Mesodermal cell (in vitro differentiated cells): ENCODE results near the gene ZSWIM8.
"Not testable (repeated sequence)": the region's sequence is repeated elsewhere in the genome, so short reads cannot be mapped to it uniquely, and the experiment has no call there.

ENCODE experiments used
- H3K27ac ChIP-seq: 2 replicates; pipeline ENCODE4 v1.7.0; 2013; ENCODE audit warnings: mild to moderate bottlenecking, low read depth, low read length, moderate library complexity; ENCODE audit not compliant: severe bottlenecking
- H3K36me3 ChIP-seq: 2 replicates; pipeline ENCODE4 v1.7.1; 2013; ENCODE audit warnings: mild to moderate bottlenecking, low read length, moderate library complexity; ENCODE audit not compliant: control insufficient read depth, insufficient read depth
- H3K4me1 ChIP-seq: one replicate; pipeline ENCODE4 v1.7.1; 2013; ENCODE audit warnings: mild to moderate bottlenecking, low read length; ENCODE audit not compliant: insufficient read depth, control insufficient read depth, poor library complexity, severe bottlenecking
- H3K4me3 ChIP-seq: 2 replicates; pipeline ENCODE4 v1.7.0; 2013; ENCODE audit warnings: low read length, control low read depth, mild to moderate bottlenecking; ENCODE audit not compliant: insufficient read depth, poor library complexity, severe bottlenecking; ENCODE audit errors: extremely low read depth
- H3K9me3 ChIP-seq: 2 replicates; pipeline ENCODE4 v1.7.1; 2013; ENCODE audit warnings: mild to moderate bottlenecking, low read length, moderate library complexity; ENCODE audit not compliant: control insufficient read depth
- WGBS, 2 experiments: methylation state at CpG; one replicate each; pipeline ENCODE4 v1.1.5; 2013; ENCODE audit warnings: missing lambda C conversion rate in 2 of 2; ENCODE audit not compliant: insufficient coverage in 2 of 2; 5-methylcytosine and 5-hydroxymethylcytosine counted together

Gene ZSWIM8

DNA sequence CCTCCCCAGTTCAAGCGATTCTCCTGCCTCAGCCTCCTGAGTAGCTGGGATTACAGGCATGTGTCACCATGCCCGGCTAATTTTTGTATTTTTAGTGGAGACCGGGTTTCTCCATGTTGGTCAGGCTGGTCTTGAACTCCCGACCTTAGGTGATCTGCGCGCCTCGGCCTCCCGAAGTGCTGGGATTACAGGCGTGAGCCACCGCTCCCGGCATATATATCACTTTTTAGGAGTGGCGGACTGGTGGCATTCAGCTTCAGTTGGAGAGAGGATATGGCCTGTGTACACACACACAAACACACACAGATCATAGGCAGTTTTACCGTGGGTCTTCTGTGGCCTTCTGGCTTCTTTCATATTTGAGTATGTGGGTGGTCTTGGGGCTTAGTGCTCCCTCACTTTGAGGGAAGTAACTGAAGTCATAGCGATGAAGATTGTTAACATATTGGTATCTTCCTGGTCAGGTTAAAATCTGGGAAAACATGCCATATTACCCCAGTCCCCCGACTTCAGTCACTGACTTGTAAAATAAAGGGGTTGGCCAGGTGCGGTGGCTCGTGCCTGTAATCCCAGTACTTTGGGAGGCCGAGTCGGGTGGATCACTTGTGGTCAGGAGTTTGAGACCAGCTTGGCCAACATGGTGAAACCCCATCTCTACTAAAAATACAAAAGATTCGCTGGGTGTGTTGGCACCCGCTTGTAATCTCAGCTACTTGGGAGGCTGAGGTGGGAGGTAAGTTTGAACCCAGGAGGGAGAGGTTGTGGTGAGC is 1.8 kb downstream of the ZSWIM8 start:
- H3K27ac ChIP-seq, result not testable (repeated sequence)
- 94 to 96% methylated on average over 10 to 13 of the region's 21 CpGs for WGBS, 2 experiments

DNA sequence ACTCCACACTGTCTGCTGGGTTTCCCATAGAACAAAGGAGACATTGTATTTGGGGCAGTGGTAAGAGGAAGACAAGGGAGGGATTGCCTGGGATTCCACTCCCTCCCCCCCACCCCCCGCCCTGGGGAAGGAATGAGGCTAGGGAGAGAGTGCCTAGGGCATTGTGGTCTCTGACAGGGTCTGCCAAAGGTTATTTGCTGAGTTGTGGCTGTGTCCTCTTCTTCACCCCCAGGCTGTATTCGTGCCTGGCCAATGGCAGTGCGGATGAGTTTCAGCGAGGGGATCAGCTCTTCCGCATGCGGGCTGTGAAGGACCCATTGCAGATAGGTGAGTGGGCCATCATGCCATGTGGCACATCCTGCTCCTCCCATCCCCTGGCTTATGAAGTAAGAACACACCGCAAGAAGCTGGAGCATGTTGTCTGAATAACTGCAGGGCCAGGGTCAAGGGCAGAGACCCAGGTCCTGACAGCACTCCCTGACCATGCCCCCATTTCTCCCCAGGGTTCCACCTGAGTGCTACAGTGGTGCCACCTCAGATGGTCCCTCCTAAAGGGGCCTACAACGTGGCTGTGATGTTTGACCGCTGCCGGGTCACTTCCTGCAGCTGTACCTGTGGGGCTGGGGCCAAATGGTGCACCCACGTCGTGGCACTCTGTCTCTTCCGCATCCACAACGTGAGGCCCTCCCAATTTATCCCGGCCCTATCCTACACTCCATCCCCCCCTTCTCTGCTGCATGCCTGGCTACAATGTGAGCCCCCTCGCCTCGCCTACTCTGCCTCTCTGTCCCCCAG is 3.7 kb downstream of the ZSWIM8 start:
- Histone ChIP-seq H3K9me3 (no peaks in the 10 kb centered on the region), H3K36me3 (peaks cover 52% of the 10 kb centered on the region), H3K4me1 (no peaks in the 10 kb centered on the region), H3K27ac (no peak overlapping the region), H3K4me3 (no peak overlapping the region)
- WGBS, 2 experiments, result 93 to 95% methylated on average over 10 to 16 of the region's 17 CpGs

More for the DNA sequence above, 1.8 kb downstream of the ZSWIM8 start:
- H3K4me3 ChIP-seq, H3K9me3 ChIP-seq, H3K4me1 ChIP-seq: not testable (repeated sequence)
- H3K36me3 ChIP-seq, result peaks cover 45% of the 10 kb centered on the region

DNA sequence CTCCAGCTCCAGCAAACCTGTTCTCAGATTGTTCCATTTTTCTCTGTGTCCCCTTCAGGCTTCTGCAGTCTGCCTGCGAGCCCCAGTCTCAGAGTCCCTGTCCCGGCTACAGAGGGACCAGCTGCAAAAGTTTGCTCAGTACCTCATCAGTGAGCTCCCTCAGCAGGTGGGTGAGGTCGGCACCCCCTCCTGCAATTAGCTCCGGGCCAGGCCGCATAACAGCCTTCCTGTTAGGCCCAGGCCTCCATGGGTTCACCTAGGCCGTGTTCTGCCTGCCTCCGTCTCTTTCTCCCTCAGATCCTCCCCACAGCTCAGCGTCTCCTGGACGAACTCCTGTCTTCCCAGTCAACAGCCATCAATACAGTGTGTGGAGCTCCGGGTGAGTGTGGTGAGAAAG is 4.3 kb downstream of the ZSWIM8 start:
- 90 to 96% methylated on average over 7 of the region's 10 CpGs for WGBS, 2 experiments
- Histone ChIP-seq H3K4me3 (no peak overlapping the region), H3K4me1 (no peaks in the 10 kb centered on the region), H3K27ac (no peak overlapping the region), H3K9me3 (no peaks in the 10 kb centered on the region), H3K36me3 (peaks cover 58% of the 10 kb centered on the region)

DNA sequence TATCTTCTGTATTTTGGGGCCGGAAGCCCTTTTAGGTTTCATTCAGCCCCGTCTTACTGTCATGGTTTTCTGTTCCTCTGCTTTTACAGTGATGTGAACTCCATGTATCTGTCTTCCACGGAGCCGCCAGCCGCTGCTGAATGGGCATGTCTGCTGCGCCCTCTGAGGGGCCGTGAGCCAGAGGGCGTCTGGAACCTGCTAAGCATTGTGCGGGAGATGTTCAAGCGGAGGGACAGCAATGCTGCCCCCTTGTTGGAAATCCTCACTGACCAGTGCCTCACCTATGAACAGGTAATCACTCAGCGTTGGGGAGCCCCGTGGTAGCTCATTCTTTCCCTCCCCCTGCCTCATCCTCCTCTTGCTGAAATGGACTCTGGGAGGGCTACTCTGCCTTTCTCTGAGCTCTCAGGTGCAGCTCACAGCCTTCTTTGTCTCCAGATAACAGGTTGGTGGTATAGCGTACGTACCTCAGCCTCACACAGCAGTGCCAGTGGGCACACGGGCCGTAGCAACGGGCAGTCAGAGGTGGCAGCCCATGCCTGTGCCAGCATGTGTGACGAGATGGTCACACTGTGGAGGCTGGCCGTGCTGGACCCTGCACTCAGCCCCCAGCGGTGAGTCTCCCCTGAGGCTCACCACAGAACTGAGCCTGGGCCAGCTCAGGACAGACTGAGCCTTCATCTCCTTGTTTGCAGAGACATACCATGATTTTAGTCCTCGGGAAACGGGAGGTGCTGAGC is 5.7 kb downstream of the ZSWIM8 start:
- Histone ChIP-seq H3K4me3 (no peak overlapping the region), H3K27ac (no peak overlapping the region), H3K4me1 (no peaks in the 10 kb centered on the region), H3K9me3 (no peaks in the 10 kb centered on the region), H3K36me3 (peaks cover 72% of the 10 kb centered on the region)
- WGBS, 2 experiments, result 95 to 96% methylated on average over 21 to 22 of the region's 22 CpGs

DNA sequence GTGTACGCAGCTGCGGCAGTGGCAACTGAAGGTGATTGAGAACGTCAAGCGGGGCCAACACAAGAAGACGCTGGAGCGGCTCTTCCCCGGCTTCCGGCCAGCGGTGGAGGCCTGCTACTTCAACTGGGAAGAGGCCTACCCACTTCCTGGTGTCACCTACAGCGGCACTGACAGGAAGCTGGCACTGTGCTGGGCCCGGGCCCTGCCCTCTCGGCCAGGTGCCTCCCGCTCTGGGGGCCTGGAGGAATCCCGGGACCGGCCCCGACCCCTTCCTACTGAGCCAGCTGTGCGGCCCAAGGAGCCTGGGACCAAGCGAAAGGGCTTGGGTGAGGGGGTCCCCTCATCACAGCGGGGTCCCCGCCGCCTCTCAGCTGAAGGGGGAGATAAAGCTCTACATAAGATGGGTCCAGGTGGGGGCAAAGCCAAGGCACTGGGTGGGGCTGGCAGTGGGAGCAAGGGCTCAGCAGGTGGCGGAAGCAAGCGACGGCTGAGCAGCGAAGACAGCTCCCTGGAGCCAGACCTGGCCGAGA is 6.5 kb downstream of the ZSWIM8 start:
- no peak overlapping the region for H3K4me3 ChIP-seq
- peaks cover 80% of the 10 kb centered on the region for H3K36me3 ChIP-seq
- 93 to 95% methylated on average over 23 to 26 of the region's 26 CpGs for WGBS, 2 experiments
- no peaks in the 10 kb centered on the region for H3K4me1 ChIP-seq
- H3K9me3 ChIP-seq, result no peaks in the 10 kb centered on the region
- H3K27ac ChIP-seq, result no peak overlapping the region

DNA sequence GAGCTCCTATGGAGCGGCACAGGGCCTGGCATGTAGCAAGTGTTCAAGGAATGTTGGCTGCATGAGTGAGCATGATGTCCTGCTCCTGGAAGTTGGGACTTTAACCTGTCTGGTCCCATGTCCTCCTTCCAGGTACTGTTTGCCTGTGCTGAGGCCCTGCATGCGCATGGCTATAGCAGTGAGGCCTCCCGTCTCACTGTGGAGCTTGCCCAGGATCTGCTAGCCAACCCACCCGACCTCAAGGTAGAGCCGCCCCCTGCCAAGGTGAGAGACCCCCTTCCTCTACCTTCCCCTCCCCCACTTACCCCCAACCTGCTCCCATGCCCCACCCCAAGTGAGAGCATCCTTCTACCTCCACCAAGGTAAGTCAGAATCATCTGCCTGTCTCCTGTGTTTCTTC is 8.1 kb downstream of the ZSWIM8 start:
- 97 to 100% methylated on average over 3 to 4 of the region's 5 CpGs for WGBS, 2 experiments
- Histone ChIP-seq H3K27ac (no peak overlapping the region), H3K4me1 (no peaks in the 10 kb centered on the region), H3K4me3 (no peak overlapping the region), H3K36me3 (peaks cover 92% of the 10 kb centered on the region), H3K9me3 (no peaks in the 10 kb centered on the region)

DNA sequence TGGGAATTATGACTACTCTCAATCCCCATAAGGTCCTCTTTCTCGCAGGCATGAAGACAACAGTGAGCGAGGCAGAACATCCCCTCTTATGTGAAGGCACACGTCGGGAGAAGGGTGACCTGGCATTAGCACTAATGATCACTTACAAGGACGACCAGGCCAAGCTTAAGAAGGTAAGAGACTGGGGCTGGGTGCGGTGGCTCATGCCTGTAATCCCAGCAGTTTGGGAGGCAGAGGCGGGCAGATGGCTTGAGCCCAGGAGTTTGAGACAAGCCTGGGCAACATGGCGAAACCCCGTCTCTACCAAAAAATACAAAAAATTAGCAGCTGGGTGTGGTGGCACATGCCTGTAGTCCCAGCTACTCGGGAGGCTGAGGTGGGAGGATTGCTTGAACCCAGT is 10.1 kb downstream of the ZSWIM8 start:
- not testable (repeated sequence) for H3K27ac ChIP-seq, H3K9me3 ChIP-seq, H3K4me3 ChIP-seq, H3K4me1 ChIP-seq
- WGBS, 2 experiments, result 94% methylated on average over 6 to 8 of the region's 10 CpGs
- peaks cover 92% of the 10 kb centered on the region for H3K36me3 ChIP-seq

DNA sequence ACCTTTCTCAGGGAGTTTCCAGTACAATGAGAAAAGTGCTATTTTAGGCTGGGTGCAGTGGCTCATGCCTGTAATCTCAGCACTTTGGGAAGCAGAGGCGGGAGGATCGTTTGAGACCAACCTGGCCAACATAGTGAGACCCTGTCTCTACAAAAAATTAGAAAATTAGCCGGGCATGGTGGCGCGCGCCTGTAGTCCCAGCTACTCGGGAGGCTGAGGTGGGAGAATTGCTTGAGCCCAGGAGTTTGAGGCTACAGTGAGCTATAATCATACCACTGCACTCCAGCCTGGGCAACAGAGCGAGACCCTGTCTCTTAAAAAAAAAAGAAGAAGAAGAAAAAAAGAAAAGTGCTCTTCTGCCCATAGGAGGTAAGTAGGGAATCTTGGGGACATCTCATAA is 10.6 kb downstream of the ZSWIM8 start:
- WGBS, 2 experiments, result 80 to 90% methylated on average over 2 to 4 of the region's 8 CpGs
- H3K9me3 ChIP-seq, H3K4me3 ChIP-seq, H3K4me1 ChIP-seq, H3K27ac ChIP-seq: not testable (repeated sequence)
- H3K36me3 ChIP-seq, result peaks cover 92% of the 10 kb centered on the region

DNA sequence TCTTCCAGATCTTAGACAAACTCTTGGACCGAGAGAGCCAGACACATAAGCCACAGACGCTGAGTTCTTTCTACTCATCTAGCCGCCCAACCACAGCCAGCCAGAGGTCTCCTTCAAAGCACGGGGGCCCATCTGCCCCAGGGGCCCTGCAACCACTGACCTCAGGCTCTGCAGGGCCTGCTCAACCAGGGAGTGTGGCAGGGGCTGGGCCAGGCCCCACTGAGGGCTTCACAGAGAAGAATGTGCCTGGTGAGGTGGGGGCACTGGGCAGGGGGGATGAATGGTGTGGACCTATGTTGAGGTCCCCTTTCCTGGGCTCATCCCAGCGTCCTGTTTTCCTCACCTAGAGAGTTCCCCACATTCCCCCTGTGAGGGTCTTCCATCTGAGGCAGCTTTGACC is 11.4 kb downstream of the ZSWIM8 start:
- peaks cover 92% of the 10 kb centered on the region for H3K36me3 ChIP-seq
- 93 to 97% methylated on average over 3 to 4 of the region's 5 CpGs for WGBS, 2 experiments

DNA sequence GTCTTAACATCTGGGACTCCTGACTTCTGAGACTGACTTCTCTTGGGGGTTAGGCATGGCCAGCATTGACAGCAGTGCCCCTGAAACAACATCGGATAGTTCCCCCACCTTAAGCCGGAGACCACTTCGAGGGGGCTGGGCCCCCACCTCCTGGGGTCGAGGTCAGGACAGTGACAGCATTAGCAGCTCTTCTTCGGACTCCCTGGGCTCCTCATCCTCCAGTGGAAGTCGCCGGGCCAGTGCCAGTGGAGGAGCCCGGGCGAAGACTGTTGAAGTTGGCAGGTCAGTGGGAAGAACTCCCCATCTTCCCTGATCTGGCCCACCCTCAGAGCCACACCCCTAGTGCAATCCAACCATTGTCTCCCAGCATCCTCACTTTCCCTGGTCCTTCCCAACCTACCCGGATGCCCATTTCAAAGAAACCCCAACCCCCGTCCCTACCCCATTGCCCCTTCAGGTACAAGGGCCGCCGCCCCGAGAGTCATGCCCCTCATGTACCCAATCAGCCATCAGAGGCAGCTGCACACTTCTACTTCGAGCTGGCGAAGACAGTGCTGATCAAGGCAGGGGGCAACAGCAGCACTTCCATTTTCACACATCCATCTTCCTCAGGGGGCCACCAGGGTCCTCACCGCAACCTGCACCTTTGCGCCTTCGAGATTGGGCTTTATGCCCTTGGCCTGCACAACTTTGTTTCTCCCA is 12.1 kb downstream of the ZSWIM8 start:
- H3K4me3 ChIP-seq, result no peak overlapping the region
- H3K36me3 ChIP-seq, result peaks cover 92% of the 10 kb centered on the region
- no peaks in the 10 kb centered on the region for H3K4me1 ChIP-seq
- H3K9me3 ChIP-seq, result no peaks in the 10 kb centered on the region
- WGBS, 2 experiments, result 90 to 94% methylated on average over 14 to 18 of the region's 19 CpGs
- H3K27ac ChIP-seq, result no peak overlapping the region

More for the DNA sequence above, 11.4 kb downstream of the ZSWIM8 start:
- no peaks in the 10 kb centered on the region for H3K4me1 ChIP-seq
- no peak overlapping the region for H3K4me3 ChIP-seq
- H3K27ac ChIP-seq, result no peak overlapping the region
- H3K9me3 ChIP-seq, result no peaks in the 10 kb centered on the region
